ENCODE measurements around the gene YPEL1. TPM values are rescaled to one million over a fixed set of nuclear protein-coding genes. Genes with fewer than 3 reads are reported as not detected.
A peak's percentile ranks its signal among the peaks of the same experiment; 100 is the strongest.

Gene YPEL1
- total RNA-seq, 6 experiments from 2014 or later = 1.0 to 11.2 (median 2.7) TPM

DNA sequence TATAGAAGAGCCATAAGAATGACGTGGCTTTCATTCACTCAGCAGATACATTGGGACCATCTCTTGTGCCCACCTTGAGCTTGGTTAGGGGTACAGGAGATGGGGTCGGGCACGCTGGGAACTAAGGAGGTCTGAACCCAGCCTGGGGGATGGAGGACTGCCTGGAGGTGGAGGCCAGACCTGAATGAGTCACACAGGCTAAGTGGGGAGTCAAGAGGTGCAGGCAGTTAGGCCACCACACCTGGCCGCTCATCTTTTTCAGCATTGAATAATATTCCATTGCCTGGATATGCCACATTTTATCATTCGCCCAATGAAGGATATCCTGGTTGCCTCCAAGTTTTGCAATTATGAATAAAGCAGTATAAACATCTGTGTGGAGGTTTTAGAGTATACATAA is 73.6 kb downstream of the YPEL1 start:
- no peaks in the 10 kb centered on the region for H3K9me3 ChIP-seq
- ATAC-seq (no peak), DNase-seq (no peak)
- TF ChIP-seq, protein P1, sequence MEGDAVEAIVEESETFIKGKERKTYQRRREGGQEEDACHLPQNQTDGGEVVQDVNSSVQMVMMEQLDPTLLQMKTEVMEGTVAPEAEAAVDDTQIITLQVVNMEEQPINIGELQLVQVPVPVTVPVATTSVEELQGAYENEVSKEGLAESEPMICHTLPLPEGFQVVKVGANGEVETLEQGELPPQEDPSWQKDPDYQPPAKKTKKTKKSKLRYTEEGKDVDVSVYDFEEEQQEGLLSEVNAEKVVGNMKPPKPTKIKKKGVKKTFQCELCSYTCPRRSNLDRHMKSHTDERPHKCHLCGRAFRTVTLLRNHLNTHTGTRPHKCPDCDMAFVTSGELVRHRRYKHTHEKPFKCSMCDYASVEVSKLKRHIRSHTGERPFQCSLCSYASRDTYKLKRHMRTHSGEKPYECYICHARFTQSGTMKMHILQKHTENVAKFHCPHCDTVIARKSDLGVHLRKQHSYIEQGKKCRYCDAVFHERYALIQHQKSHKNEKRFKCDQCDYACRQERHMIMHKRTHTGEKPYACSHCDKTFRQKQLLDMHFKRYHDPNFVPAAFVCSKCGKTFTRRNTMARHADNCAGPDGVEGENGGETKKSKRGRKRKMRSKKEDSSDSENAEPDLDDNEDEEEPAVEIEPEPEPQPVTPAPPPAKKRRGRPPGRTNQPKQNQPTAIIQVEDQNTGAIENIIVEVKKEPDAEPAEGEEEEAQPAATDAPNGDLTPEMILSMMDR (IDR thresholded peaks at IDR 0.05) = no peak
- TF ChIP-seq POLR2A (IDR thresholded peaks at IDR 0.05) = no peak
- H3K36me3 ChIP-seq = no peaks in the 10 kb centered on the region
- no peak overlapping the region for H3K4me3 ChIP-seq
- intact Hi-C loops (cut with DNase I) = no loop called here
- H3K27me3 ChIP-seq = no peaks in the 10 kb centered on the region
- WGBS (ENCODE audit: insufficient coverage, low coverage, low lambda C conversion rate, missing lambda C conversion rate) = 91% methylated on average over 4 of the region's 5 CpGs
- H3K27ac ChIP-seq = no peak overlapping the region
- peaks cover 0 to 3% (median under 1%) of the 10 kb centered on the region in 4 donors for H3K4me1 ChIP-seq

- H3K27me3 ChIP-seq = no peaks in the 10 kb centered on the region
- no peak for DNase-seq
- H3K4me3 ChIP-seq = no peak overlapping the region
- H3K27ac ChIP-seq = no peak overlapping the region
- H3K36me3 ChIP-seq = no peaks in the 10 kb centered on the region
- 100% methylated on average over 1 of the region's 7 CpGs for WGBS (ENCODE audit: insufficient coverage, low coverage, low lambda C conversion rate, missing lambda C conversion rate)
- no peaks in the 10 kb centered on the region for H3K9me3 ChIP-seq
- intact Hi-C loops (cut with DNase I) = no loop called here
- ATAC-seq = no peak
- TF ChIP-seq POLR2A (IDR thresholded peaks at IDR 0.05) = no peak
- TF ChIP-seq, protein P1 (IDR thresholded peaks at IDR 0.05) = no peak
- H3K4me1 ChIP-seq = peaks cover 0 to 3% (median 0%) of the 10 kb centered on the region in 4 donors
Measured at GRCh38 chr22:21660904-21661303, 74.7 kb downstream of the YPEL1 start.

GRCh38 chr22:21659864-21660525 is 75.6 kb downstream of the YPEL1 start:
- DNase-seq (no peak), ATAC-seq (no peak)
- H3K9me3 ChIP-seq = no peaks in the 10 kb centered on the region
- no peaks in the 10 kb centered on the region for H3K27me3 ChIP-seq
- WGBS (ENCODE audit: insufficient coverage, low coverage, low lambda C conversion rate, missing lambda C conversion rate) = 67% methylated on average over 3 of the region's 7 CpGs
- H3K36me3 ChIP-seq = no peaks in the 10 kb centered on the region
- TF ChIP-seq, protein P1 (IDR thresholded peaks at IDR 0.05) = no peak
- no peak for TF ChIP-seq POLR2A (IDR thresholded peaks at IDR 0.05)
- no peak overlapping the region for H3K27ac ChIP-seq
- H3K4me1 ChIP-seq = no peaks in the 10 kb centered on the region
- no peak overlapping the region for H3K4me3 ChIP-seq
- intact Hi-C loops (cut with DNase I) = no loop called here

DNA sequence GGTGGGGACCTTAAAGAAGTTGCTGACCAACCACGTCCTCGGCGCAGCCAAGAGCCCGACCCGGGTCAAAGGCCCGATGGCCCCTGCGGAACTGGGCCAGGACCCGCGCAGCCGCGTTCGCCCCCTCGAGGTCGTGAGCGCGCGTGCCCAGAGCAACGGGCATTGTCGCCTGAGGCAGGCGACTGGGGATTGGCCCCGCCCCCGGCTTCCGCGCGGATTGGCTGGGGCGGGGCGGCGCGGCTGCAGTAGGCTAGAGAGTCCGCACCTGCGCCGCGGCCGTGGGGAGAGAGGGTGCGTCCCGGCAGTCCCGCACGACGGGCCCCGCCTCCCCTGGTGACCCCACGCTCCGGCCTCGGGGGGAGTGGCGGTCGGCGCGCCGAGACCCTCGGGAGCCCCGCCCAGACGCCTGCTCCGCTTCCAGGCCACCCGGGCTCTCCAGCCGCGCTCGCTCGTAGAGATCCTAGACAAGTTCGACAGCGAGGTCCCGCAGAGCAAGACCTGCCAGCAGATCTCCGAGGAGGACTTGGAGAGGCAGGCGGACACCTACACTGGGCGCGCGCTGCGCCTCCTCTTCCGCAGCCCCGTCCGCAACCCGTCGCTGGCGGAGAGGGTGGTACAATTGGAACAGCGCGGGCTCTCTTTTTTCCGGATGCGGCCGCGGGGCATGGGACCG is 78.1 kb downstream of the YPEL1 start:
- Histone ChIP-seq H3K4me3 (peak overlapping the region; percentile 52 to 58 (median 58)), H3K9me3 (no peaks in the 10 kb centered on the region), H3K36me3 (no peaks in the 10 kb centered on the region), H3K27ac (no peak overlapping the region), H3K4me1 (no peaks in the 10 kb centered on the region), H3K27me3 (no peaks in the 10 kb centered on the region)
- WGBS (ENCODE audit: insufficient coverage, low coverage, low lambda C conversion rate, missing lambda C conversion rate) = no CpG with 5 or more reads among the region's 79 CpGs
- ATAC-seq (peak; percentile 84 to 93 (median 91)), DNase-seq (peak; percentile 74 to 84 (median 83))
- intact Hi-C loops (cut with DNase I) = no loop called here
- TF ChIP-seq, protein P1 (IDR thresholded peaks at IDR 0.05) = peak; percentile 16 to 28 (median 22)
- no peak for TF ChIP-seq POLR2A (IDR thresholded peaks at IDR 0.05)

All from right lobe of liver (tissue), 6 donors.